Neural progenitor cell (in vitro differentiated cells): ENCODE measurements around the gene TMC4.

Source experiments
- EZH2 ChIP-seq: fragments of 200-600 bp; sonication (generic); IDR thresholded peaks from 2 replicates; pipeline ENCODE4 v1.6.1; 2017; ENCODE audit warnings: antibody characterized with exemption, mild to moderate bottlenecking, moderate library complexity
- TF ChIP-seq, protein P1 (sequence below): fragments of 200-600 bp; sonication (generic); IDR thresholded peaks from 2 replicates; pipeline ENCODE4 v1.5.1; 2017; ENCODE audit warnings: antibody characterized with exemption, mild to moderate bottlenecking

DNA sequence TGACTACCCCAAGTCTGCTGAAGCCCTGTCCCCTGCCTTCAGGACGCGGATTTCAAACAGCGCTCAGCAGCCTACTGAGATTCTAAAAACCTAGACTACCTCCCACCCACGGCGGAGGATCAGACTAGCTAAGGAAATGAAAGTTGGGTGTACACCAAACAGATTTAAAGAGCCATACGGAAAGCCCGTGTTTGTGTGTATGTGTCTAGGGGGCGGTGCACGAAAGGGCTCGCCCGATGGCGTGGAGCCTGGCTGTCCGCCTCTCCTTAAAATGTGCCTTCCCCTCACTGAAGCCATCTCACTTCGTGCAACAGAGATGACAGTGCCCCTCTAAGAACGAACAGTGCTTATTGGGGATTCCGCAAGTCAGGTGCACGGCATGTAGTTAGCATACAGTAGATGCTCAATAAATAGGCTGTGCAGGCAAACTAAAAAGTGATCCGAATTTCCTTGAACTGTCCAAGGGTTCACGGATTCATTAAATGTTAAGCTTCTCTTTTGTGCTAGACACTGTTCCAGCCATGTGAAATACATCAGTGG, 14.1 kb downstream of the TMC4 start:
- TF ChIP-seq, protein P1, sequence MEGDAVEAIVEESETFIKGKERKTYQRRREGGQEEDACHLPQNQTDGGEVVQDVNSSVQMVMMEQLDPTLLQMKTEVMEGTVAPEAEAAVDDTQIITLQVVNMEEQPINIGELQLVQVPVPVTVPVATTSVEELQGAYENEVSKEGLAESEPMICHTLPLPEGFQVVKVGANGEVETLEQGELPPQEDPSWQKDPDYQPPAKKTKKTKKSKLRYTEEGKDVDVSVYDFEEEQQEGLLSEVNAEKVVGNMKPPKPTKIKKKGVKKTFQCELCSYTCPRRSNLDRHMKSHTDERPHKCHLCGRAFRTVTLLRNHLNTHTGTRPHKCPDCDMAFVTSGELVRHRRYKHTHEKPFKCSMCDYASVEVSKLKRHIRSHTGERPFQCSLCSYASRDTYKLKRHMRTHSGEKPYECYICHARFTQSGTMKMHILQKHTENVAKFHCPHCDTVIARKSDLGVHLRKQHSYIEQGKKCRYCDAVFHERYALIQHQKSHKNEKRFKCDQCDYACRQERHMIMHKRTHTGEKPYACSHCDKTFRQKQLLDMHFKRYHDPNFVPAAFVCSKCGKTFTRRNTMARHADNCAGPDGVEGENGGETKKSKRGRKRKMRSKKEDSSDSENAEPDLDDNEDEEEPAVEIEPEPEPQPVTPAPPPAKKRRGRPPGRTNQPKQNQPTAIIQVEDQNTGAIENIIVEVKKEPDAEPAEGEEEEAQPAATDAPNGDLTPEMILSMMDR, result no peak
- no peak for TF ChIP-seq EZH2
